Measurements from ENCODE around the gene FUT8. TPM values are rescaled to one million over a fixed set of nuclear protein-coding genes. Genes with fewer than 3 reads are reported as not detected.

Gene FUT8
- total and polyA plus RNA-seq, 2 experiments from 2014 or later, result 26.6 to 67.5 TPM

- no peaks in the 10 kb centered on the region for H3K9me3 ChIP-seq (ENCODE audit: low read depth)
- no peak overlapping the region for H3K4me2 ChIP-seq
- TF ChIP-seq CTCF (IDR thresholded peaks at IDR 0.05; ENCODE audit: poor library complexity) (no peak), EZH2phosphoT487 (IDR thresholded peaks at IDR 0.05; ENCODE audit: low read depth, severe bottlenecking, unreplicated experiment) (no peak)
- H4K20me1 ChIP-seq (ENCODE audit: insufficient read depth, poor library complexity, severe bottlenecking), result no peaks in the 10 kb centered on the region
- no peaks in the 10 kb centered on the region for H3K9me2 ChIP-seq (replicated peaks; ENCODE audit: insufficient read depth)
- H2AFZ ChIP-seq, result no peak overlapping the region
- no peak overlapping the region for H3K4me3 ChIP-seq
- H3K79me2 ChIP-seq, result no peaks in the 10 kb centered on the region
- 84% methylated on average over 2 of the region's 2 CpGs for WGBS (ENCODE audit: low lambda C conversion rate, missing lambda C conversion rate)
- no peak overlapping the region for H3K27ac ChIP-seq
- no peaks in the 10 kb centered on the region for H3K36me3 ChIP-seq (replicated peaks; ENCODE audit: insufficient read depth, low read depth)
- DNase-seq (ENCODE audit: low spot score), result no peak
- H3K27me3 ChIP-seq, result no peaks in the 10 kb centered on the region
- no peaks in the 10 kb centered on the region for H3K4me1 ChIP-seq (ENCODE audit: insufficient read depth)
These were observed 238.3 kb downstream of the FUT8 start for GRCh38 chr14:65650826-65651225.

GRCh38 chr14:65656554-65656953 lies 244.0 kb downstream of the FUT8 start:
- H3K79me2 ChIP-seq, result no peaks in the 10 kb centered on the region
- H3K9me2 ChIP-seq (replicated peaks; ENCODE audit: insufficient read depth), result no peaks in the 10 kb centered on the region
- TF ChIP-seq CTCF (IDR thresholded peaks at IDR 0.05; ENCODE audit: poor library complexity) (no peak), EZH2 (IDR thresholded peaks at IDR 0.05; ENCODE audit: borderline replicate concordance) (no peak), EZH2phosphoT487 (IDR thresholded peaks at IDR 0.05; ENCODE audit: low read depth, severe bottlenecking, unreplicated experiment) (no peak)
- DNase-seq (ENCODE audit: low spot score), result no peak
- WGBS (ENCODE audit: low lambda C conversion rate, missing lambda C conversion rate), result 94% methylated on average over 2 of the region's 2 CpGs
- no peaks in the 10 kb centered on the region for H3K9me3 ChIP-seq (ENCODE audit: low read depth)
- H3K4me1 ChIP-seq (ENCODE audit: insufficient read depth), result no peaks in the 10 kb centered on the region
- H3K4me2 ChIP-seq, result no peak overlapping the region
- no peaks in the 10 kb centered on the region for H3K27me3 ChIP-seq
- no peaks in the 10 kb centered on the region for H4K20me1 ChIP-seq (ENCODE audit: insufficient read depth, poor library complexity, severe bottlenecking)
- no peak overlapping the region for H2AFZ ChIP-seq
- no peak overlapping the region for H3K27ac ChIP-seq
- H3K4me3 ChIP-seq, result no peak overlapping the region
- H3K36me3 ChIP-seq (replicated peaks; ENCODE audit: insufficient read depth, low read depth), result no peaks in the 10 kb centered on the region

- H3K9me2 ChIP-seq (replicated peaks; ENCODE audit: insufficient read depth), result no peaks in the 10 kb centered on the region
- no peaks in the 10 kb centered on the region for H3K4me1 ChIP-seq (ENCODE audit: insufficient read depth)
- no peak for TF ChIP-seq EZH2phosphoT487 (IDR thresholded peaks at IDR 0.05; ENCODE audit: low read depth, severe bottlenecking, unreplicated experiment)
- no peak for TF ChIP-seq CTCF (IDR thresholded peaks at IDR 0.05; ENCODE audit: poor library complexity)
- TF ChIP-seq EZH2 (IDR thresholded peaks at IDR 0.05; ENCODE audit: borderline replicate concordance), result no peak
- no peaks in the 10 kb centered on the region for H3K36me3 ChIP-seq (replicated peaks; ENCODE audit: insufficient read depth, low read depth)
- no peak overlapping the region for H2AFZ ChIP-seq
- H3K79me2 ChIP-seq, result no peaks in the 10 kb centered on the region
- H3K27me3 ChIP-seq, result no peaks in the 10 kb centered on the region
- no peak for DNase-seq (ENCODE audit: low spot score)
- H4K20me1 ChIP-seq (ENCODE audit: insufficient read depth, poor library complexity, severe bottlenecking), result no peaks in the 10 kb centered on the region
- H3K27ac ChIP-seq, result no peak overlapping the region
- no peak overlapping the region for H3K4me3 ChIP-seq
- H3K4me2 ChIP-seq, result no peak overlapping the region
- no peaks in the 10 kb centered on the region for H3K9me3 ChIP-seq (ENCODE audit: low read depth)
These were observed 245.7 kb downstream of the FUT8 start for GRCh38 chr14:65658202-65658601.

GRCh38 chr14:65661865-65662264 lies 249.3 kb downstream of the FUT8 start:
- Histone ChIP-seq H2AFZ (no peak overlapping the region), H4K20me1 (ENCODE audit: insufficient read depth, poor library complexity, severe bottlenecking) (no peaks in the 10 kb centered on the region), H3K79me2 (no peaks in the 10 kb centered on the region), H3K9me3 (ENCODE audit: low read depth) (no peaks in the 10 kb centered on the region), H3K4me3 (no peak overlapping the region), H3K36me3 (replicated peaks; ENCODE audit: insufficient read depth, low read depth) (no peaks in the 10 kb centered on the region), H3K9me2 (replicated peaks; ENCODE audit: insufficient read depth) (no peaks in the 10 kb centered on the region), H3K4me1 (ENCODE audit: insufficient read depth) (no peaks in the 10 kb centered on the region), H3K27ac (no peak overlapping the region), H3K27me3 (no peaks in the 10 kb centered on the region), H3K4me2 (no peak overlapping the region)
- no peak for TF ChIP-seq CTCF (IDR thresholded peaks at IDR 0.05; ENCODE audit: poor library complexity)
- no peak for TF ChIP-seq EZH2phosphoT487 (IDR thresholded peaks at IDR 0.05; ENCODE audit: low read depth, severe bottlenecking, unreplicated experiment)
- no peak for TF ChIP-seq EZH2 (IDR thresholded peaks at IDR 0.05; ENCODE audit: borderline replicate concordance)
- 81% methylated on average over 3 of the region's 3 CpGs for WGBS (ENCODE audit: low lambda C conversion rate, missing lambda C conversion rate)
- no peak for DNase-seq (ENCODE audit: low spot score)

Data from hepatocyte (in vitro differentiated cells).